NCI-H1694 treated with DMSO at 0.1 percent for 48 hours (cell line): Measurements from ENCODE around the gene ATF3.

Experiments used
- DNase-seq: peaks from one replicate; lab custom pipeline; 2025; lab: John Stamatoyannopoulos, UW

ATF3 gene

DNA sequence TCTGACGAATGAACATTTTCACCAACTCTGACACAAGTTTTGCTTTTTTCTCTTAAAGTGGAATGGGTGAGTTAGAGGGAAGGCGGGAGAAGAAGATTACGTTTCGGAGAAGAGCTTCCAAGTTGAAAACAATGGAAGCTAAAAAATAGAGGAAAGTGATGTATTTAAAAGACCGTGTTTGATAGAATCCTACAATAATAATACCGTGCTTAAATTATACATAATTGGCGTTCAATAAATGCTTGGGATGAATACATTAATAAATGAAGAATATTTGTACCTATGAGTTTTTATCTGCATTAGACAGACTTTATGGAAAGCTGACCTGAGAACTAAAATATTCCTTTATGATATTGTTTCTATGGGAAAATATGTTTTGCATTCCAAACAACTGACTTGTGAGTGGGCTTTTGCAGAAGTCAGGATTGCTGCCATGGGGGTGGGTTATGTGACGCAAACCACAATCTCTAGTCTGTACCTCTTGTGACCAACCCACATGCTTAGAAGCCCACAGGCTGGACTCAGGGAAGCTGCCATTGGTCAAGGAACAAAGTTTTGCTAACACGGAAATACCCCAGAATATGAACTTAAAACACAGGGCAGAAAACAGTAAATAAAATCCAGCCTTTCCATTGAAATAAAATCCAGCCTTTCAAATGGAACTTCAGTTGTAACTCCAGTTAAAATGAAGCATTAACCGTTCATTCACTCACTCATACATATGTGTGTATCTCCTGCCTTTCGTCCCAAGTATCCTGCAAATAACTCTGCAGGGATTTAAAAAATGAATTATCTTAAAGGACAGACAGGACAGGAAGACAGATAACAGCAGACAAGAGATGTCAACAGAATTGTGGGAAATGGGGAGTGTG lies 21.3 kb upstream of the ATF3 start:
- DNase-seq, result no peak

GRCh38 chr1:212587888-212588510 lies 20.6 kb upstream of the ATF3 start:
- no peak for DNase-seq

DNA sequence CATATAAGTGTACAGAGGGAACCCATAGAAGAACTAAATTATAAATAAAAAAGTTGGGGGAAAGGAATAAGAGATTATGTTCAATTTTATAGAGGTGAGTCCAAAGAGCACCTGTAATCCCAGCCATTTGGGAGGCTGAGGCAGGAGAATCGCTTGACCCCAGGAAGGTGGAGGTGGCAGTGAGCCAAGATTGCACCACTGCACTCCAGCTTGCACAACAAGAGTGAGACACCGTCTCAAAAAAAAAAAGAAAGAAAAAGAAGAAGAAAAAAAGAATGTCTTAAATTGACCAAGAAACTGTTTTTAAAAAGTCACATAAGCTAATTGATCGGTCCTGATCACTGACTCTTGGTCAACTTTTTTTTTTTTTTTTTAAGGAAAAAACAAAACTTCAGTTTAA lies 19.1 kb upstream of the ATF3 start:
- no peak for DNase-seq

GRCh38 chr1:212591922-212592321 lies 16.6 kb upstream of the ATF3 start:
- DNase-seq, result no peak

DNA sequence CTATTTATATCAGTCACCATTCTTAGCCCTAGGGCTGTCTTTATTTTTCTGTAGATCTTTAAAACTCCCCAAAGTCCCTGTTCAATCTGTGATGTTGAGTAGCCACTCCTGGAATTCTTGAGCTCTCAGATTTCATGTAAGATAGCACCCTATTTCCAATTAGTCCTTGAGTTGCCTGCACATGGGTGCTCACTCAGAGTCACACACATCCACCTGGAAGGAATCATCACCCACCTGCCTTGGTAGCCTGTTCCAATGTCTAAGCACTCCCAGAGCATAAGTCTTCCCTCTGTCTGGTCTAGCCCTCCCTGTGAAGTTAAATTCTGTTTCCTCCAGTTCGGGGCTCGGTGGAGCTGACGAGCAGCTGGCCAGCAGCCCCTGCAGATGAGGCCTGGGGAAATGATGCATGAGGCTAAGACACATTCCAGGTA lies 14.7 kb upstream of the ATF3 start:
- no peak for DNase-seq

- DNase-seq, result no peak
Measured at GRCh38 chr1:212594640-212595039, 13.9 kb upstream of the ATF3 start.

- no peak for DNase-seq
Measured at GRCh38 chr1:212595229-212595628, 13.3 kb upstream of the ATF3 start.

DNA sequence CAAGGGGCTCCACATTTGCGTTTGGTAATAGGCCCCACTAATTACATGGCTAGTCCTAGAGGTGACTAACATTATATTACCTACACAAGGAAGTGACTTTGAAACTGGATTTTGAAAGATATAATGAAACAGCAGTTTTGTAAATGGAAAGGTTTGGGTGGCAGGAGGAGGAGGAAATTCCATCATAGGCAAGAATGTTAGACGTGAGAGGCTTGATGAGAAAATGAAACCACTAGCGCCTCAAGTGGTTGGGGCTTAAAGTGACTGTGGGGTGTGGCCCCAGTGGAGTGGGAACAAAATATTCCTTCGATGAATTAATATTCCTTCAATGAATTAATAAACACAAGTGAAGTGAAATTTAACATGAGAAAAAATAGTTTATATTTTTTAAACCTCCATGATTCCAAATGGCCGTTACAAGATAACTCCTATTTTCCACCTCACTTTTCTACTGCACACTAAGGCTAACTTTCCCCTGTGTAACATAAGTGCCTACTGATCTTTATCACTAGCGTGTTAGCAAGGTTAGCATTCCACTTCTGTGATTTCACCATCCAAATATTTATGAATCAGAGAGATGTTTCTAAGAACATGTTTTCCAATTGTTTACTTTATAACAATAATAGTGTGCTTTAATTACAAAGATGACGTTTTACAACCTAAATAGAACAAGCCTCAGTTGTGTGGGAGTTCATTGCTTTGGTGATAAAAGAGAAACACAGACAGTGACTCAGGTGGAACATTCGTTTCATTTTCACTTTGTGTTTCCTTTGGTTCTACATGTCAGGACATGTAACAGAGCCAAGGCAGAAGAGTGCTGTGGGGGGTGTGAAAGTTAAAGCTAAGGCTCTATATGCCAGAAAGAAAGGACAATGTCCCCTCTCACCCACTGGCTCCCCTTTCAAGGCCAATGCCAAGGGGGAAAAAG lies 12.5 kb upstream of the ATF3 start:
- no peak for DNase-seq

DNA sequence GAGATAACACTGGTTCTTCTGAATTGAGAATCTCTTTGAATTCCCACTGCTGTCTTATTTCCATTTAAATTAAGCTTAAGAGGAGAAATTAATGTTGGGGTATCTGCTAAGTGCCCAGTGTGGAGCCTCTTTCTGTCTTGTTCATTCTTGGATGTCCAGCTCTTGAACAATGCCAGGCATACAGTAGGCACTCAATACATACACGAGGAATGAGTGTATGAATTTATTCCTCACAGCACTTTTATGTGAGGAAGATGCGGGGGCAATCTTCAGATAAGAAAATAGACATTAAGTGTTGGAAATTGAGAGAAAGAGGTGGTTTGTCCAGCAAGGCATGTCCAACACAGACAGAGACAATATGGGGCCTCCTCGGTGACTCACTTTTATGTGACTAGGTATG lies 11.8 kb upstream of the ATF3 start:
- DNase-seq, result no peak

DNA sequence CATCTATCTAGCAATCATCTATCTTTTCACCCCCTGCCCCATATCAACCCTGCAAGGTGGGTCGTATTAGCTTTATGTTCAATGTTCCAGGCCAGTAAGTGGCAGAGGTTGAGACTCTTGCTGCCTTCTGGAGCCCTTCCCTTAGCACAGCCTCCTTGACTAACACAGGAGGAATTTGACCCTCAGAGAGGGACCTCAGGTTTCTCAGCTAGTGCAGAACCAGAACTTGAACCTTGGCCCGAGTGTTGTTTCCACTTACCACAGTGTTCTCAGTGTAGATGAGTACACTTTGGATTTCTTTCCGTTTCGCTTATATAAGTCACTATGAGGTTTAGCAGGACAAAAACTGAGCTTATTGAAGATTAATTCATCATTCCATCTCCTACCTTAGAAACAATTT lies 11.1 kb upstream of the ATF3 start:
- DNase-seq, result no peak

DNA sequence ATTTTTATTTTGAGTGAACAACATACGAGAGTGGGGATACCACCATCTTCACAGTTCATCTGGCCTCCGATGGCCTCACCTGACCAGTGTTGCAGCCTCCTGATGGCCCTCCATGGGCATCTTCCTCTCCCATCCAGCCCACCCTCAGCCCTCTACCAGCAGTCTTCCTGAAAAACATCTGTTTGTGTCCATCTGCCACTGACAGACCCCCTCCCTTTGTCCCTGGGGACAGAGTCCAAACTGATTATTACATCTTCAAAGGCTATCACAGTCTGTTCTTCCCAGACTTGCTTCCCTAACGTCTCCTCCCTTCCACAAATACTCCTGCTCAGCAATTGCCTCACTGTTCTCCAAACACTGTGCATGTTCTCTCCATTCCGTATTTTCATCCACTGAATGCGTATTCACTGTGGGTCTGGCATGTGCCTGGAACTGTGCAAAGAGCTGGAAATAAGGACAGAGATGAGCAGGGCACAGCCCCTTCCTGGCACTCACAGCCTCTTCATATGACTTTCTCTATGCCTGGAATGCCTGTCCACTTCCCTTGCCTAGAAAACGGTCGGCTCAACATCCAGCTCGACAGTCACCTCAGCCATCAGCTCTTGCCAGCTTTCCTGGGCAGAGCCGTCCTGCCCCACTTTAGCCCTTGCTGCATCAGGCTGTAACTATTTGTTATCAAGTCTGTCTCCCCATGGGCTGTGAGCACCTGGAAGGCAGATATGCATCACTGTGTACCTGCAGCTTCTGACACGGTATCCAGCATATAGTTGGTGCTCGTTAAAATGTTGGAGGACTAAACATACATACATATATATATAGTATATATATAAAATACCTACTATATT lies 8.3 kb upstream of the ATF3 start:
- no peak for DNase-seq

DNA sequence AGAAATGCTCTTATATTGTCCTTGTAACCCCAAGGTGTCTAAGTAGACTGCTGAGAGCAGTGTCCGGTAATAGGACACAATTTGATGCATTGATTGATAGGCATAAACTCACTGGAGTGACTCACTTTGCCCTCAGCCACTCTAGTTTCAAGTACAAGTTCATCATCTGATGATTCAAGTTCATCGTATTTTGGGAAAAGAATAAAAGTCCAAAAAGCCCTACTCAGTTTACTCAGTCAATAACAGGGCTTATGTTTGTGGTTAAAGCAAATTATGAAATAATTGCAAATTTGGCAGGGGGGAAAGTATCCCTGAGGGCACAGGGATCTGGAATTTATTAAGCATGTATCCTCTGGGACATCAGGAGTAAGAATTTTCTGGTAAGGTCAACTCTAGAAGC lies 7.6 kb upstream of the ATF3 start:
- DNase-seq, result no peak

DNA sequence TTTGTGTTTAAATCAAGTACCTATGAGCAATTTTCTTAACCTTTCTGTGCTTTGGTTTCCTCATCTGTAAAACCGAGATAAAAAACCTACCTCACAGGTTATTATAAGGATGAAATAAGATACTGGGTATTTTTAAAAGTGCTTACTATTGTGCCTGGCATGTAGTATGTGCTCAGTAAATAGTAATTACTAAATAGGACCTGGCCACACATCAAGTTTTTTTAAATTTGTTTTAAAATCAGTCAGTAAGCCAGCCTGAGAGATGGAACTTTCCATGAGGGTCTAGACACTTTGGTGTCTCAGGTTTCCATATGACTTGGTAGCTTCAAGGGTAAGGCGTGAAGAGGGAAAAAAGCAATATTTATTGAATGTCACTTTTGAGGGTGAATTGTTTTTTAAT lies 7.0 kb upstream of the ATF3 start:
- no peak for DNase-seq

DNA sequence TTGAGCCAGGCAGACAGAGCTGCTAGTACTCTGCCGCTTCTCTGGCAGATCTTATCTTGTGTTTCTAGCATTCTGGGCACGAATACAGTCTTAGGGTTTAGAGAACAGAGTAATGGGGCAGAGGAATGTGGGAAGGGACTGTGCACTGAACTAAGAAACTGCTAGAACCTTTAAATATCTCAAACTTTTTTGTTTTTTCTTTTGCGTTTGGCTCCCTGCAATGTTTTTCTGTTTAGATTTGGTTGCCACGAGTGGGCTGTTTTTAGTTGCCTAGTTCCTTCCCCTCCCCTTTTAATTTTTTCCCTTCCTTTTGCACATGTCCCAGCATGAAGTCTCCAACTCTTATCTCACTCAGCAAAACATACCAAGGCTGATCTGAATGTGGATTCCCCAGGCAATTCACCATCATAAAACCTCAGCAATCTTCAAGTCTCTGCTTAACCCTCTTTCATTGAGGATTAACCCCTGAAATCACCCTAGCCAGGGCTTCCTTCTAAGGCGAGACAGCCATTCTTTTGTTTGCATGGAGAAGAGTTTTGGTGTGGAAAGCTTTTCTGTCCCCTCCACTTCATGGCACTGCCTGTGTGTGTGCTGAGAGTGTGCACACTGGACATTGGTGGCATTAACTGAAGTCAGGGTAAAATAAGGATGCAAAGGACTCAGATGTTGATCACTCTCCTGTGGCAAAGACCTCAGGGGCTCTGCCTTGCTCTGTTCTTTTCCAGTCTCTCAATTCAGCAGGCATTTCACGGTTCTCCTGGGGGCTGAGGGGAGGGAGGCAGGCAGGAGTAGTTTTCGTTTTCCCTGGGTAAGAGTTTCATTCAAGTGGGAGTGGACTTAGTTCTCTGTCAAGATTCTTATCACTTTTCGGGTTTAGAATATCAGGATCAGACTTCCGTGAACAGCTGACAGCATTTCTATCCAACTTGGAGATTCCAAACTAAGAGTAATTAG lies 2.8 kb upstream of the ATF3 start:
- no peak for DNase-seq

GRCh38 chr1:212606395-212607205 lies 2.0 kb upstream of the ATF3 start:
- DNase-seq, result no peak

DNA sequence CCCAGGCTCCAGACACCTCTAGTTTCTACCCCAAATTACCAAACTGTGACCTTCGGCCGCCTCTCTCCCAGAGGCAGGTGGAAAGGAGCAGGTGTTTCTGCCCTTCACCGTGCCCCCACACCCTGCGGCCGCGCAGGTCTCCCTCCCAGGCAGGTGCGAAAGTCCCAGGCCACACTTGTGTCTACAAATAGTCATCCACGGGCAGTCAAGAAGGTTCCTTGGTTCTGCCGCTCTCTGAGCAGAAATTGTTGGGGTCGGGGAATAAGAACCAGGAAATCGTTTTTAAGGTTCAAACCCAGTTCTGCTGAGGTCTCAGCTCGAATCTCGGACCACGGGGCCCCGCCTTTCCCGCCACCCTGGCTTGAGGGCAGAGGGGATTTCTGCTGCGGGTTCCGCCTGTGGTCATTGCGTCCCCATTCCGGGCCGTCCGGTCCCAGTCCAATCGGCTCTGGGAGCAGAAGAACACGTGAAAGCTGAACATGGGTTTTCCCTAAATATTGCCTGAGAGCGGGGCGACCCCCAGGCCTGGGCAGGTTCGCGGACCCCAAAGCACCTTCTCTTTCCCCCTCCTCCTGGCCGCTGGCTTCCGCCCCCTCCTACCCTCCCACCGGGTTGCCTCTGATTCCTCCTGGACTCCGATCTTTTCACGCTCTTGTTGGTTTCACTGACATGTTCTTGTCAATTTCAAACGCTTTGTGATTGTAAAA lies 1.2 kb upstream of the ATF3 start:
- DNase-seq, result no peak

GRCh38 chr1:212607913-212608391 lies 609 bp upstream of the ATF3 start:
- DNase-seq, result no peak

DNA sequence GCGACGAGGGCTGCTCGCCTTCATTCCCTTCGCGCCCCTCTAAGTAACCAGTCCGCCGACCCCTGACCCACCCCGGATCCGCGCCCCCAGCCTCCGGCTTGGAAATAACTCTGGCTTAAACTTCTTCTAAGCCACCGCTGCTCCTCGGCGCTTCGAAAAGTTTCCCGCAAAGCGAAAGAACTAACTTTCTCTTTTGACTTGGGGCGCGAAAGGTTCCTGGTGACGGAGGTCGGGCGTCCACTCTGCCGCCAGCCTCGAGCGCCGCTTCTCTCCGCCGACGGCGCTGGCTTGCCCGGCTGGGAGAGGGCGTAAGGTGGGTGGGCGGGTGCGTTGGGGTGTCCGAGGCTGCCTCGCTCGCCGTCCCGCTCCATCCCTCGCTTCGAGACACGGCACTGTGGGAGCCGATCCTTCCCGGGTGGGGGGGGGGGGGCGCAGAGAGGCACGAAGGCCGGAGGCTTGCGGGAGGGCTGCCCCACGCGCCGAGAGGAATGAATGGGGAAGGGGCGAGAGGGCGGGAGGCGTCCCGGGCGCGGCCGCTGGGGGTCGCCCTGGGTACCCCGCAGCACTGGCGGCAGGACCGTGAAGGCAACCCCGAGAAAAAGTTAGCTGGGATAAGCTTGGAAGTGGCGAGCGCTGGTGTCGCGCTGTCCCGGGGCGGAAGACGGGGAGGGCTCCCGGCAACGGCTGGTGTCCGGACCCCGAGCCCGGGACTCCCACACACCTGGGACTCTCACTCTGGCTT lies 569 bp downstream of the ATF3 start:
- DNase-seq, result no peak
